Measurements from ENCODE around the gene PHF3.
"Not testable (repeated sequence)": the region's sequence is repeated elsewhere in the genome, so short reads cannot be mapped to it uniquely, and the experiment has no call there.

The PHF3 gene

GRCh38 chr6:63742060-63742459, 106.5 kb downstream of the PHF3 start:
- no peak for DNase-seq (ENCODE audit: low read depth)
- in situ Hi-C loops (cut with HindIII; ENCODE audit: low sequenced_read_pairs): no loop called here
- no peak for TF ChIP-seq CTCF (IDR thresholded peaks at IDR 0.05; ENCODE audit: low read depth, low read length, missing control alignments)
- H3K4me3 ChIP-seq (ENCODE audit: low read depth, low read length): no peak overlapping the region

- no peak for DNase-seq (ENCODE audit: low read depth)
- in situ Hi-C loops (cut with HindIII; ENCODE audit: low sequenced_read_pairs): no loop called here
- no peak overlapping the region for H3K4me3 ChIP-seq (ENCODE audit: low read depth, low read length)
- TF ChIP-seq CTCF (IDR thresholded peaks at IDR 0.05; ENCODE audit: low read depth, low read length, missing control alignments): no peak
Measured at GRCh38 chr6:63743691-63744090, 108.1 kb downstream of the PHF3 start.

GRCh38 chr6:63744810-63745209, 109.2 kb downstream of the PHF3 start:
- in situ Hi-C loops (cut with HindIII; ENCODE audit: low sequenced_read_pairs): no loop called here
- no peak for DNase-seq (ENCODE audit: low read depth)
- no peak for TF ChIP-seq CTCF (IDR thresholded peaks at IDR 0.05; ENCODE audit: low read depth, low read length, missing control alignments)
- no peak overlapping the region for H3K4me3 ChIP-seq (ENCODE audit: low read depth, low read length)

GRCh38 chr6:63745784-63746183, 110.2 kb downstream of the PHF3 start:
- H3K4me3 ChIP-seq (ENCODE audit: low read depth, low read length): no peak overlapping the region
- no peak for DNase-seq (ENCODE audit: low read depth)
- no peak for TF ChIP-seq CTCF (IDR thresholded peaks at IDR 0.05; ENCODE audit: low read depth, low read length, missing control alignments)
- in situ Hi-C loops (cut with HindIII; ENCODE audit: low sequenced_read_pairs): no loop called here

- DNase-seq (ENCODE audit: low read depth): no peak
- in situ Hi-C loops (cut with HindIII; ENCODE audit: low sequenced_read_pairs): no loop called here
- no peak overlapping the region for H3K4me3 ChIP-seq (ENCODE audit: low read depth, low read length)
- TF ChIP-seq CTCF (IDR thresholded peaks at IDR 0.05; ENCODE audit: low read depth, low read length, missing control alignments): no peak
Measured at GRCh38 chr6:63750400-63750799, 114.8 kb downstream of the PHF3 start.

GRCh38 chr6:63757275-63757674, 121.7 kb downstream of the PHF3 start:
- DNase-seq (ENCODE audit: low read depth); in situ Hi-C loops (cut with HindIII; ENCODE audit: low sequenced_read_pairs); H3K4me3 ChIP-seq (ENCODE audit: low read depth, low read length): not testable (repeated sequence)

GRCh38 chr6:63757826-63758225, 122.2 kb downstream of the PHF3 start:
- in situ Hi-C loops (cut with HindIII; ENCODE audit: low sequenced_read_pairs): no loop called here
- DNase-seq (ENCODE audit: low read depth): no peak
- no peak for TF ChIP-seq CTCF (IDR thresholded peaks at IDR 0.05; ENCODE audit: low read depth, low read length, missing control alignments)
- no peak overlapping the region for H3K4me3 ChIP-seq (ENCODE audit: low read depth, low read length)

Data from astrocyte of the cerebellum (primary cell).